Ammon's horn (tissue), 1 donor: Measurements from ENCODE around the gene SLC7A6OS.

Experiments used
- DNase-seq: peaks from one replicate; pipeline ENCODE4 v3.0.0-alpha.2; 2016; ENCODE audit warnings: low spot score

Gene SLC7A6OS

GRCh38 chr16:68253721-68254120 lies 57.0 kb downstream of the SLC7A6OS start:
- no peak for DNase-seq

DNA sequence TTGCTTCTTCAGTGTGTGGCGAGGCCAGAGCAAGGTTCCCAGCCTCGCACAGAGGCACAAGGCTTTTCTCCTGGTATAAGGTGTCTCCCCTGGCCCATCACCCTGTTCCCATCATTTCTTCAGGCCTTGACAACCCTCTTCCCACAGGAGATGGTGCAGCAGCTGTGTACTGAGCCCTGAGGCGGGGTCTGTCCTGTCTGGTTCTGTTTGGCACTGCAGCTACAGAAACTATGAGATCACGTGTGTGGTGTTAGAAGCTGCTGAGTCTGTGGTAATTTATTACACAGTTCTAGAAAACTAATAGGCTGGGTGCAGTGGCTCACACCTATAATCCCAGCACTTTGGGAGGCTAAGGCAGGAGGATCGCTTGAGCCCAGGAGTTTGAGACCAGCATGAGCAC lies 58.4 kb downstream of the SLC7A6OS start:
- DNase-seq: no peak

GRCh38 chr16:68251832-68252231 lies 58.9 kb downstream of the SLC7A6OS start:
- DNase-seq: no peak

- DNase-seq: no peak
These were observed 59.8 kb downstream of the SLC7A6OS start for GRCh38 chr16:68250951-68251350.

GRCh38 chr16:68249371-68249770 lies 61.4 kb downstream of the SLC7A6OS start:
- no peak for DNase-seq
